TTC549 (cell line): ENCODE data around the gene RBMS2.

Experiments used
- FAIRE-seq: peaks from 2 replicates; lab custom pipeline; 2012; peaks lifted over from hg19 to GRCh38; lab: Jason Lieb, UNC

The RBMS2 gene

GRCh38 chr12:56631790-56632700 is 110.4 kb downstream of the RBMS2 start:
- no peak for FAIRE-seq

GRCh38 chr12:56632701-56633467 is 111.3 kb downstream of the RBMS2 start:
- FAIRE-seq = no peak

GRCh38 chr12:56633468-56634241 is 112.0 kb downstream of the RBMS2 start:
- FAIRE-seq = no peak

GRCh38 chr12:56634242-56634836 is 112.7 kb downstream of the RBMS2 start:
- FAIRE-seq = no peak

- FAIRE-seq = no peak
Measured at GRCh38 chr12:56634837-56635791, 113.5 kb downstream of the RBMS2 start.

GRCh38 chr12:56635806-56636674 is 114.4 kb downstream of the RBMS2 start:
- no peak for FAIRE-seq

- peak; percentile 97 for FAIRE-seq
Measured at GRCh38 chr12:56636675-56637540, 115.3 kb downstream of the RBMS2 start.

- FAIRE-seq = no peak
Measured at GRCh38 chr12:56637621-56638020, 116.0 kb downstream of the RBMS2 start.

- no peak for FAIRE-seq
Measured at GRCh38 chr12:56641219-56641618, 119.6 kb downstream of the RBMS2 start.

- no peak for FAIRE-seq
Measured at GRCh38 chr12:56644654-56645053, 123.0 kb downstream of the RBMS2 start.

- no peak for FAIRE-seq
Measured at GRCh38 chr12:56645201-56645716, 123.6 kb downstream of the RBMS2 start.
